HG02973 (cell line): ENCODE measurements around the gene SULF2.
"Not testable (repeated sequence)": the region's sequence is repeated elsewhere in the genome, so short reads cannot be mapped to it uniquely, and the experiment has no call there.

Experiments
- ATAC-seq: cut with Tn5 transposase; IDR thresholded peaks from one replicate; pipeline ENCODE4 v1.9.1; 2021; ENCODE audit warnings: moderate library complexity; ENCODE audit not compliant: unreplicated experiment

Gene SULF2

DNA sequence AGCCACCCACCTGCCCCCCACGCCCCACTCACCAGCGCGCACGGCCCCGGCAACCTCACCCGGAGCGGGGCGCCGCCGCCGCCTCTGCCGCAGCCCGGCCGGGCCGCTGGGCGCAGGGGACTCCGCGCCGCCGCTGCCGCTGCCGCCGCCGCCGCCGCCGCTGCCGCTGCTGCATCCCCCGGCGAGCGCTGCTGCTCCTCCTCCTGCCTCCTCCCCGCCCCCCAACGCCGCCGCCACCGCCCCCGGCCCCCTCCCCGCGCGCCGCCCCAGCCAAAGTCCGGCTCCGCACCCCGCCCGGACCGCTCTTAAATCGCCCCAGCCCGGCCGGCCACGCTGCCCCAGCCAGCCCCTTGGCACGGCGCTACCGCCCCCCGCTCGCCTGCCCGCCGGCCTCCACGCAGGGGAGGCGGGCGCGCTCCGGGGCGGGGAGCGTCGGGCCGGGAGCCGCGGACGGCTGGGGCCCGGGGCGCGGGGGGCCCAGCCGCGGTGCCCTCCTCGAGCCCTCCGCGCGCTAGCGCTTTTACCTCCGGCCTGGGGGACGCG is at the start of gene SULF2:
Gene SULF2, minus strand, starts transcription at position 171 of the 543 bp plus-strand sequence. CDS start 28,118 bp downstream, outside the sequence.
- ATAC-seq = no peak

DNA sequence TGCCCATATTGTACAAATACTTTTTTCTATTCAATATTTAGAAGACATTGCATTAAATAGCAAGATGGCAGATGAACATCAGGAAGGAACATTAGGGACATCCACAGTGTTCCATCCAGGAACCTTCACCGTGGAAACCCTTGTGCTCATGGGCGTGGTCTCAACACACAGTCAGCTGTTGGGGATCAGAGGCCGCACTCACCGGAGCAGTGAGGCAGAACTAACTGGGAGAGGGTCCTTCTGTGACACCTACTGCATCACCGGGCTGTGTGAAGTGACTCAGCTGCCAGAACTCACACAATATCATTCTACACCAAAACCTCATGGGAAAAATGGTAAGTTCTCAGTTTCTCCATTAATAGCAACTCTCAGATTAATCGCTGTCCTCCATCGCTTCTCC is 46.4 kb upstream of the SULF2 start:
- ATAC-seq = not testable (repeated sequence)

DNA sequence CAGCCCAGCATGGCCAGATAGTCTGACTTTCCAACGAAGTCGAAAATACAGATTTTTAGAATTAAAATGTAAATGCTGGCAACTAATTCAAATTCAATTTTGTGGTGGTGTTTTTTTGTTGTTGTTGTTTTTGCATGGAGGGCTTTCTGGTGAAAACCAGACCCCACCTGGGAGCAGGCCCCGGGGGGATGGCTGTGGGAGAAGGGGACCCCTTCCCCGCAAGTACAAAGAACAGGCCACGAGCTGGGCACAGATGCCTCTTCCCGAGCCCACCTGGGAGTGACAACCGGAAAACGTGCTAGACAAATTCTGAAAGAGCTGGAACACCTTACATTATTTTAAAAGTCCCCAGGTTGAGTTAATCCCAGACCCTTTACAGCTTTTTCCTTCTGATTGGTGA is 41.4 kb upstream of the SULF2 start:
- ATAC-seq = not testable (repeated sequence)

DNA sequence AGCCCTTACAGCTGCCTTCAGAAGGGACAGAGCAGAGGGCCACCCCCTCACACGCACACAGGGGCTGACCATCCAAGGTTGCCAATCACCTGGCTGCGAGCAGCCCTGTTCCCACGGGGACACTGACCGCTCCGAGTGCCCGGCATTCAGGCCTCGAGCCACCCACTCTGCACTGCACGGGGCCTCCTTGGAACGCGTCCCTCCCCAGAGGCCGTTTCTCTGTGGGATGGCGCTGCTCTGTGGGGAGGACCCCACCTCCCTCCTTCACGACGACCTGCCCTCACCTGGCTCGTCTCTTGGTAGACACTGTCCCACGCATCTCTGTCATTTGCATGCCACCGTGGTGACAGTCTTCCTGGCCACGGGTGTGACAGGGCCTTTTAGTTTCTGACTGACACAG is 40.7 kb upstream of the SULF2 start:
- ATAC-seq = not testable (repeated sequence)

DNA sequence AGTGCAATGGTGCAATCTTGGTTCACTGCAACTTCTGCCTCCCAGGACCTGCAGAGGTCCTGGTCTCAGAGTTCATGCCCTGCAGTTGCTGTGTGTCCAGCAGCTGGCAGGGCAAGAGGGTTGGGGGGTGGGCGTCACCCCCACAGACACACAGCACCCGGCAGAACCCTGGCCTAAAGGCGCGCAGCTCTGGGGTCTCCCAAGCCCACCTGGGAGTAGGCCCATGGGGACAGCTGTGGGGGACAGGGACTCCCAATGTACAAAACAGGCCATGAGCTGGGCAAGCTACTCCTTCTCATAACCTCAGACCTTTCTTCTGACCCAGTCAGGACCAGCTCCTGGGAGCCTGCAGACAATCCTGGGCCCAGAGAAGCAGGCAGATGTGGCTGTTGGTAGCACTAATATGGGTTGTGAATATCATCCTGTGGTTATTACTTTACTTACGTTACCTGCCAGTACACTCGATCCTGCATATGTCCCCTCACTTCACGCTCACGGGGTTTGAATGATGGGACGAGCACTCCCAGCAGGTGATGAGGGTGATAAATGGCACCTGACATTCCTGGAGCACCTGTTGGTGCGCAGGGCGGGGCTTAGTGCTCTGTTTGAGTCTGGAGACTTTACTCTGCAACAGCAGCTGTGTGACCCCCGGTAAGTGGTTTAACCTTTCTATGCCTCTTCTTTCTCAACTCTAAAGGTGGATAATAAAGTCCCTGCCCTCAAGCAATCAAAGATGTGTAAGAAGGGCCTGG is 39.9 kb upstream of the SULF2 start:
- no peak for ATAC-seq

DNA sequence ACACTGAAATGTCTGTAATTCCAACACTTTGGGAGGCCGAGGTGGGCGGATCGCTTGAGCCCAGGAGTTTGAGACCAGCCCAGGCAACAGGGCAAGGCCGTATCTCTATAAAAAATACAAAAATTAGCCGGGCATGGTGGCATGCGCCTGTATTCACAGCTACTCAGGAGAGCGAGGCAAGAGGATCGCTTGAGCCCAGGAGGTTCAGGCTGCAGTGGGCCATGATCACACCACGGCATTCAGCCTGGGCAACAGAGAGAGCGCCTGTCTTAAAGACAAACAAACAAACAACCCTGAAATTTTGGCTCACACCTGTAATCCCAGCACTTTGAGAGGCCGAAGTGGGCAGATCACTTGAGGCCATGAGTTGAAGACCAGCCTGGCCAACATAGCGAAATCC is 38.7 kb upstream of the SULF2 start:
- not testable (repeated sequence) for ATAC-seq

DNA sequence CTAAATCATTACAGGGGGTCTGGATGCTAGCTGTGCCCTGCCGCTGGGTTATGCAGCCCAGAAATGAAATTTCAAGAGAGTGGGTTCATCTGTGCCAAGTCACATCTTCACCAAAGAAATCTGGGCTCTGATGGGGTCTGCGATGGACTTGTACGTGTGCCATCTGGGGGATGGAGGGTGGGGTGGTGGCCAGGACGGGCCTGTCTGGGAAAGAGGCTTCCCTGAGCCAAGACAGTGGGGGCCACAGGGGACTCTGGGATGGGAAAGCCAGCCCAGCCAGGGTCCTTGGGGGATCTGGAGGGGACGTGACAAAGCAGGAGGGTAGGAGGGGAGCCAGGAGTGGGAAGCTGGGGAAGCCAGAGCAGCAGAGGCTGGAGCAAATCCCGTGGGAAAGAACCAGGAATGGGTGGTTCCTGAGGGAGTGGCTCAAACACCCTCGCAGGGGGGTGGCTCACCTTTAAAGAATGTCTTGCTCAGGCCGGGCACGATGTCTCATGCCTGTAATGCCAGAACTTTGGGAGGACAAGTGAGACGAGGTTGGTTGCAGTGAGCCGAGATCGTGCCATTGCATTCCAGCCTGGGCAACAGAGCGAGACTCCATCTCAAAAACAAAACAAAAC is 36.3 kb upstream of the SULF2 start:
- no peak for ATAC-seq

DNA sequence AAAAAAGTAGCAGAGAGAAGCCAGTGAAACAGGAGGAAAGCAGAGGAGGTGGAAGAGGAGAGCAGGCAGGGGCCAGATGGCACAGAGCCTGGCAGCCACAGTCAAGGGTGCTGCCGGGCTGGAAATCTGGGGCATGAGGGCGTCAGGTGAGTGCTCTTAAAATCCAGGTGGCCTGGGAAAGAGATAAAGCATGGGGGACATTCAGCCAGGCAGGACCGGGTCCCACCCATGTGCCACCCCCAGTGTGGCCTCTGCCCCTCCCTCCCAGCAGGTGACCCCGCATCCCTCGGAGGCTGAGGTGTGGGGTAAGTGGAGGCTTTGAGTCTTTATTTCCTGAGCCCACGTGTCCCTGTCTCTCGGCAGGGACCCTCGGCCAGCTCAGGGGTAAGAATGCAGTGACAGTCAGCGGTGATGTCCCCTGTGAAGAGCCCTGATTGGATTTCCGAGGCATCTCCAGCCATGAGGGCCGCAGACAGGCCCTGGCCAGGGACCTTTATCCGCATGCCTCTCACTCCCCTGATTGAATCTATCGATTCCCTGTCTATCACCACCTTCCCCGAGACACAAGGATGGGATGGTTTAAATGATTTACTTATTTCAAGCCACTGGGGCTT is 33.8 kb upstream of the SULF2 start:
- ATAC-seq = no peak

DNA sequence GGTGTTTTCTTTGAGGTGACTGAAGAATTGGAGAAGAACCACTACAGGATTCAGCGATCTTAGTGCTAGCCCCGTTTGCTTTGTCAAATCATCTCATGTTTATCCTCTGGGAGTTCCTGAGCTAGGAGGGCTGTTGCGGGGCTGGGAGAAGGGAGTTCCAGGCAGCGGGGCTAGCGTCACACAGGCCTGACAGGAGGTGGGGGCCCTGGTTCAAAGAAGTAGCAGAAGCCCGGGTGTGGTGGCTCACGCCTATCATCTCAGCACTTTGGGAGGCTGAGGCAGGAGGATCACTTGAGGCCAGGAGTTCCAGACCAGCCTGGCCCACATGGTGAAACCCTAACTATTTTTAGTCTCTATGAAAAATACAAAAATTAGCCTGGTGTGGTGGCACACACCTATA is 33.2 kb upstream of the SULF2 start:
- no peak for ATAC-seq

DNA sequence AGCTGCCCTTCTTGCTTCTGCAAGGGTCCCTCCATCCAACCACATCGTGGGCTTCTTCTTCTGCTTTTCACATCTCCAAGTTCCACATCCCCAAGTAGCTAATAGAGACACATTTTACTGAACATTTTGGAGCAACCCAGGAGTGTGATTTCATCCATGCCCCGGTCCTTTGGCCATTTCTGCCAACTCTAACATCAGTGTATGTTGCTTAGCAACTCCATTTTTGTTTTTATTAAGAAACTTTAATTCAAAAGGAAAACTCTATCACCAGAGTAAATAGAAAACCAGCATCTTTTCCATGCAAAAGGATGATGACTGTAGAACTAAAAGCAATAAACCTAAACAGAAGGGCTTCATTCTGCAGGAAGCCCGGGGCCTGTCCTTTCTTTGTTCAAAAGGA is 32.7 kb upstream of the SULF2 start:
- ATAC-seq = no peak

DNA sequence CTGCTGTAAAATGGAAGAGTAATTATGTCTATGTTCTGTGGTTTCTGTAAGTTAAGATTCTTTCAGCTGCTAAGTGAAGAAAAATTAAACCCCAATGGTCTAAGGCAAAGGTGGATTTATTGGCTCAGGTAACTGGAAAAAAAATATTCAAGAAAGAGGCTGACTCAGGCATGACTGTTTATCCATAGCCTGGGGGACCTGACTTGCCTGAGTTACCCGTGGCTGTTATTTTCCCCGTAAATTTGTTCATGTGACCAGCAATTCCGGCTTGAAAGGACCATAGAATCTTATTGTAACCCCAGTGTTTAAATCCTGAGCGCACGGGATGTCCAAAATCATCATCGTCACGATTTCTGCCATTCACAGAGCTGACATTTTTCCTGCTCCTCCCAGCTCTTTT is 32.3 kb upstream of the SULF2 start:
- no peak for ATAC-seq

DNA sequence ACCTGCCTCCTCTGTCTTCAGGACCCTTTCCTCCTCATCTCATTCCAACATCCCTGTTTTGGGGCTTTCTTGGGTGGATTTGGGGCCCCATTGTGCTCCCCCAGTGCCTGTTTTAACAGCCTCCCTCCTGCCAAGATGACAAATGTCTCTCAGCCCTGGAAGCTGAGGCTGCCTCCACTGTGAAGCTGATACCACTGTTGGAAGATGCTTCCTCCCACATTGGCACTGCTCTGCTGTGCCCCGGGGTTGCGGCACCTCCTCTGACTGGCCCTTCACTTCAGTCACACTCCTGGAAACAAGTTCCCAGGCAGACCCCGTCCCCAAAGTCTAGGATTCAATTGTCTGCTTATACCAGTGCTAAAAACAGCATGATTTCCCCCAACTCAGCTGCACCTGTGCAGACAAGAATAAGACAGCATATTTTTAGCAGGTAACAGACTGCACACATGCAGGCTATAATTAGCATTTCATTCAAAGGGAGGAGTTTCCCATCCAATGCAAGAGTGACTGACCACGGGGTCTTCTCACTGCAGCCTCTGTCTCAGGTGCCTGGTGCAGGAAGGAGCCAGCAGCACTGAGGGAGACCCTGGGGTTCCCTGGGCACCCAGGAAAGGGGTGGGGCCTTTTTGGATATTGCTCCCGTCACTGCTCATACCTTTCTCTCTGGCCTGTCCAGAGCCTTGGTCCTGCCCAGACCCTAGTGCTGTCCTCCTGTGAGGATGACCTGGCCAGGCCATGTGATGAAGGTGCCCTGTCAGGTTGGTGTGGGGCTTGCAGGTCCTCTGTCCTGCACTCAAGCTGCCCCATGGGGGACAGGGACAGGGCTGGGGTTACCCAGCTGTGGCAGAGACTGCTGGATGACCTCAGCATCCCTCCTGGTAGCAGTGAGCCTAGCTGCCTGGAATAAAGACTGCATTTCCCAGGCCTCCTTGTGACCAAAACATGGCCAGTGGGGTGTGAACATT is 31.5 kb upstream of the SULF2 start:
- no peak for ATAC-seq

DNA sequence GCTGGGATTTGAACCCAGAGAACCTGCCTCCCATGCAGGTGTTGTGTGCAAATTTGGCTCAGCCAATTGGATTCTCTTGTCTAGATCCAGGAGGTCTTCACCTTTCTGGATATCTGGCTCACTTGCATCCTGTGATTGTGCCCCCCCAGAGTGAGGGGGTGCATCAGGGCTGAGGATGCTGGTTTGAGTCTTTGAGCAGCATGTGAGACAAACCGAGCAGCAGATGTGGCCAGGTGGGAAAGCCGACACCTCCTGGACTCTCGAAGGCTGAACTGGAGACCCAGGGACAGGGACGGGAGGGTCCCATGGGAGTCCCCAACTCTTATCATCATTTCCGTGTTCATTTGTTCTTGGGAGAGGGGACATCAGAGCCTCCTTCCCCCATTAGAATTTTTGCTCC is 30.6 kb upstream of the SULF2 start:
- no peak for ATAC-seq

DNA sequence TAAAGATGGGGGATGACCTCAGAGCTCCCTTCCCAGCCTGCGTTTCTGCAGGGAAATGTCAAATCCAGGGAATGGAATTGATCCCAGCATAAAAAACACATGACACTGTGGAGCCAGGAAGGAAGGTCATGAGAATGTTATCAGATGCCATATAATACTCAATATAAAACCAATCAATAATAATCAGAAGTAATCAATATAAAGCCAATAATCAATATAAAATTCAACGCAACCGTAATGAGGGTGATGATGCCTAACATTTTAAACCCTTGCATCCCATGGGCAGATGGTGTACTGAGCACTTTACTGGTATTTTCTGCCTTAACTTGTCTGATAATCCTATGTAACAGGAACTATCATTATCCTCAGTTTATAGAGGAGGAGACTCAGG is 30.1 kb upstream of the SULF2 start:
- ATAC-seq = no peak

DNA sequence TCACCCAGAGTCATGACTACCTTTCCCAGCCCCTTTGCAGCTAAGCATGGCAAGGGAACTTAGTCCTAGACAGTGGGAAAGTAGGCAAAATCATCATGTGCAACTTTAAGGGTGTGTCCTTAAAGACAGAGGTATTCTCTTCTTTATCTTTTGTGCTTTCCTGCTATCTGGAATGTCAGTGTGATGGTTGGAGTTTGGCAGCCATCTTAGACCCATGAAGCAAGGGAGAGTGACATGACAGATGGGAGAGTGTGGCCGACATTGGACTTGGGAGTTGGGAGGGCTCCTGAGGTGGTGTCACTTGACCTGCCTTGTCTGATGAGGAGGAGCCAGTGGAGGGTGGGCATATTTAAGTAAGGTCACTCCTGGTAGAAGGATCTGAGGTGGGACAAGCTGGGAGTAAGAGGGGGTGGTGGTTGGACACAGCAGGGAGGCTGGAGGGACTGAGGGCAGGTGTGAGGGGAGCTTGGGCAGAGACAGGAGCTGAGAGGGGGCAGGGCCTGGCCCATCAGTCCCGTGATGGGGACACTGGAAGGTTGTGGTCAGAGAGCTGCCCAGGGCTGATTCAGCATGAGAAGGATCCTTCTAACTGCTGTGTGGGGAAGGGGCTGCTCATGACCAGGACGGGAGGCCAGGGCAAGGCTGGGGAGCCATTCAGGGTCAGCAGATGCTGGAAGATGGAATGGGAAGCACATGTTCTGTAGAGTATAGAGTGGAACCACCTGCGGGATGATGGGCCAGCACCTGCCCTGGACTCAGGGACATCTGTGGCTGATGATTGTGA is 29.5 kb upstream of the SULF2 start:
- ATAC-seq = no peak

DNA sequence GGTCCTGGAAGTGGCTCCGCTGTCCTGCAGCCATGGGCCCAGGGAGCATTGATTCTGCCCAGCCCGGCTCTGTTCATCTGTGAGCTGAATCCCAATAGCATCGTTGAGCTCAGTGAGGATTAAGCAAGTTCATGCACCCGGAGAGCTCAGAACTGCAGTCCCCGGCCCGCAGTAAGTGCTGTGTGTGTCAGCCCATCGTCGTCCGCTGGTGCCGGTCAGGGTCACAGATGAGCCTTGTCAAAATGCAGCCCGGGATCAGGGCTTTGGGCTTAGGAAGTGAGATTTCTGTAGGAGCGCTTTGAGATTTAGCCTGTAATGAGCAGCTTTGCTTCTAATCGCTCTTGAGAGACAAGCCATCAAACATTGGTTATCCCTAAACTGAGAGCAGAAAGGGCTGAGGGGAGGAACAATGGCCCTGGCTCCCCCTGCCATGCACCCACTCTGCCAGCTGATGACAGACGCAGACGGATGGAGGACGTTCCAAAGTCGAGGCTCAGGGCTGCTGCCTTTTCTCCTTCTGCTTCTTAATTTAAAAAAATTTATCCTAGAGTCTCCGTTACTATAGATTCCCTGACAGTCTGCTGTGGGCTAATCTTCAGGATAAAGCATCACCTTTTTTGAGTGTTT is 25.6 kb upstream of the SULF2 start:
- ATAC-seq = no peak

DNA sequence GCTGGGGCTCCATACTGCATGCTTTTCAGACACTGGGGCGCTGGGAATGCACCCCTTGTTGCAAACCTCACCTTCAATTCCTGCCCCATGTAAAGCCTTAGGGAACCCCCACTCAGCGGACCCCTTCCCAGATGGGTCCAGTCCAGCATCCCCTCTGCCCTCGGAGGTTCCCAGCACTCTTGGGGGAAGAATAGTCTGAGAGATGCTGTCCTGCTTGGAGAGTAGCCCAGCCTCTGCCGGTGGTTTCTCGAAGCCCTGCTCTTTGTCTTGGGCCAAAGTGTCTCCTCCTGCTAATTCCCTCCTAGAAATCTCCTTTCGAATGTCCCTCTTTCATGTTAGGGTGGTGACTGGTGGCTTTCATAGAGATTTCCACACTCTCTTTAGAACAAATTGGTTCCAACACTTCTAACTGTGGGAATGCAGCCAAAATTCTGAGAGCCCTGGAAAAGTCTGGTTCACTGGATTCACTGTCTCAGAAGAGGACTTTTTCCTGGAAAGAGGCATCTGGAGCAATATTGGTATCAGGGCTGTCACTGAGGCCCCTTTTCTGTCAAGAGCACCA is 24.9 kb upstream of the SULF2 start:
- ATAC-seq = no peak

DNA sequence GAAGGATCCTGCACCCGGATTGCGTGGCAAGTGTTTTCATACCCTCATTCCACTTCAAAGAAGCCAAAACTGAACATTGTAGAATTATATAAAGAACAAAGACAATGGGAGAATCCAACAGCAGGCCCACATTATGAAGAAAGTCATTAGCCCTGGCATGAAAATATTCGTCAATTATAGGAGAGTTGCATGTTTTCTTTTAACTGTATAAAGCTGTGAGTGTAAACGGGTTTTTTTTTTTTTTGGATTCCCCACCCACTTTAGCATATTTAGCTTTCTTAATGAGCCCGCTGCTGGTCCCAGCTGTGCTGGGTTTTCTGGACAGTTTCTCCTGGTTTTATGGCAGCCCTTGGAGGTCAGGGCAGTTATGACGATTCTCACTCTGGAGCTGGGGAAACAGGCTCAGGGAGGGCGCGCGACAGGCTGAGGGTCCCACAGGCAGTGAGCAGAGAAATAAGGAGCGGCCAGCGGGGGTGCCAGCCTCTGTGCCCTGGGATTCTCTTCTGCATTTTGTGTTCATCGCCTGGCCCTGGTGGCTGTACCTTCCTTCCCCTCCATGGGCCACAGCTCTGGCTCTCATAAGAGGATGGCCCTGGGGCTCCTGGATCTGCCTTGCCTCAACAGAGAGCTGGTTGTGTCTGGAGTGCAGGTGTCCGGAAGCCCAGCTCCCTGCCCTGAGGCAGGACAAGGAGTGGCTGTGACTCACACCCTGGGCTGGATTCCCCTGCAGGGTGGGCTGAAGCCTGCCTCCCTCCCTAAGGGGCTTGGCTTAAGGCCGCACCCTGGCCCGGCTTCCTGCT is 24.1 kb upstream of the SULF2 start:
- no peak for ATAC-seq

DNA sequence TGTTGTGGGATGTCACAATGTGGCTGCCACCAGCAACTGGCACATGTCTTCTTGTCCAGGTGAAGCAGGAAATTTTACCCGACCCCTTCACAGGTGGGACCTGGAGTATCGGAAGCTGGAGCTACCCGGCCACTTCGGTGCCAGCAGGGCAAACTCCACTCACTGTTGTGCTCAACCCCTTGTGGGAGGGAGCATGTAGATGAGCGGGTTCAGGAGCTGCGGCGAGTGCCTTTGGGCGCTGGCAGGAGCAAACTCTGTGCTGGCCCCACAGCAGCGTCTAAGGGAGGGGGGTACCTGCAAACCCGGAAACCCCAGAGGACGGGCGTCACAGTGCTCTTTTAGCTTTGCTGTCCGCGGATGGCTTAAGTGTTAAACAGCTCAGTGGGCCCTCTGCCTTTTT is 20.7 kb upstream of the SULF2 start:
- no peak for ATAC-seq
